Panc1 (cell line): Measurements from ENCODE around the gene MAFB. TPM values are rescaled to one million over a fixed set of nuclear protein-coding genes. Genes with fewer than 3 reads are reported as not detected.

ENCODE experiments used
- ATAC-seq: fragments of 200-7000 bp; cut with Tn5 transposase; 2 replicates; pipeline ENCODE4 v1.9.1; 2020; ENCODE audit warnings: mild to moderate bottlenecking, moderate library complexity
- BruUV-seq: library from RNA; stranded (reverse); fragments of 400-500 nt; replicated peaks from 2 replicates; lab custom pipeline; 2021; lab: Mats Ljungman, UMichigan
- CTCF ChIA-PET: fragments of 300-600 bp; sonication (Branson Sonifier 250); formaldehyde crosslinking; loops from one replicate; lab custom pipeline; 2022; ENCODE audit warnings: antibody characterized with exemption; lab: Charles Lee
- POLR2A ChIA-PET: fragments of 300-600 bp; sonication (Branson Sonifier 250); formaldehyde crosslinking; loops from one replicate; lab custom pipeline; 2022; ENCODE audit warnings: antibody characterized with exemption; lab: Charles Lee
- DNase-seq: peaks from one replicate; pipeline ENCODE4 v3.0.0-alpha.2; 2010; ENCODE audit warnings: low read depth, low spot score
- H3K27ac ChIP-seq: 2 replicates; pipeline ENCODE4 v1.5.1; 2011; ENCODE audit warnings: mild to moderate bottlenecking, low read length, inconsistent platforms
- H3K27me3 ChIP-seq: fragments of 200-500 bp; sonication (Bioruptor generic); 2 replicates; pipeline ENCODE4 v1.6.0; 2014; ENCODE audit warnings: low read length, inconsistent platforms; ENCODE audit not compliant: control insufficient read depth, insufficient read depth
- H3K36me3 ChIP-seq: fragments of 200-500 bp; sonication (Bioruptor generic); 2 replicates; pipeline ENCODE4 v1.5.1; 2014; ENCODE audit warnings: inconsistent platforms, mild to moderate bottlenecking, low read length, moderate library complexity; ENCODE audit not compliant: control insufficient read depth, insufficient read depth
- H3K4me1 ChIP-seq: 2 replicates; pipeline ENCODE4 v1.5.1; 2011; ENCODE audit warnings: inconsistent platforms, mild to moderate bottlenecking, low read length, moderate library complexity; ENCODE audit not compliant: control insufficient read depth, insufficient read depth
- H3K4me3 ChIP-seq, 2 experiments: 2 replicates each; pipeline ENCODE4 v1.5.1; 2011 to 2012; ENCODE audit warnings: low read depth in 2 of 2, low read length in 2 of 2, mild to moderate bottlenecking in 2 of 2, inconsistent platforms in 1 of 2, moderate library complexity in 1 of 2
- H3K9me3 ChIP-seq: fragments of 200-500 bp; sonication (Bioruptor generic); 2 replicates; pipeline ENCODE4 v1.5.1; 2014; ENCODE audit warnings: low read depth, mild to moderate bottlenecking, inconsistent platforms, low read length, moderate library complexity; ENCODE audit not compliant: control insufficient read depth, insufficient read depth
- POLR2AphosphoS5 ChIP-seq: IDR thresholded peaks from 2 replicates; pipeline ENCODE4 v1.6.1; 2012; ENCODE audit warnings: mild to moderate bottlenecking, low read depth, low read length, moderate library complexity
- SIN3A ChIP-seq: IDR thresholded peaks from 2 replicates; pipeline ENCODE4 v1.6.1; 2012; ENCODE audit warnings: low read depth, mild to moderate bottlenecking, low read length, moderate library complexity, borderline replicate concordance; ENCODE audit not compliant: insufficient read depth
- TCF7L2 ChIP-seq: IDR thresholded peaks from 2 replicates; pipeline ENCODE4 v1.6.1; 2011; ENCODE audit warnings: mild to moderate bottlenecking, low read depth, low read length, inconsistent platforms
- in situ Hi-C: cut with HindIII; loops from 2 replicates; pipeline ENCODE4 v1.10.0; 2016; ENCODE audit warnings: low sequenced_read_pairs, low pct_unique_long_range_greater_than_20kb
- intact Hi-C: fragments of 100-400 bp; cut with micrococcal nuclease; formaldehyde crosslinking; loops from one replicate; pipeline ENCODE4 v1.10.0; 2022; ENCODE audit not compliant: unreplicated experiment
- total RNA-seq: library from RNA; stranded (reverse); gene quantifications from one replicate; pipeline ENCODE4 v1.2.1, GENCODE V29; 2021; ENCODE audit not compliant: unreplicated experiment
- TF ChIP-seq, protein P1 (sequence below): fragments of 450-650 bp; IDR thresholded peaks from 2 replicates; pipeline ENCODE4 v1.5.1; 2017; ENCODE audit warnings: mild to moderate bottlenecking
- TF ChIP-seq, protein P2 (sequence below), 2 experiments: IDR thresholded peaks; 2 replicates each; pipeline ENCODE4 v1.6.1; 2011 to 2012; ENCODE audit warnings: low read depth in 2 of 2, control low read depth in 1 of 2, low read length in 1 of 2, mild to moderate bottlenecking in 1 of 2, moderate library complexity in 1 of 2; ENCODE audit not compliant: insufficient read depth in 1 of 2

MAFB gene
- total RNA-seq, 1 experiment from 2014 or later: 0.28 TPM

- ATAC-seq (no peak), DNase-seq (no peak)
- Histone ChIP-seq H3K9me3 (no peaks in the 10 kb centered on the region), H3K27me3 (no peaks in the 10 kb centered on the region), H3K4me1 (no peaks in the 10 kb centered on the region), H3K27ac (no peak overlapping the region), H3K4me3 (no peak overlapping the region), H3K36me3 (no peaks in the 10 kb centered on the region)
- BruUV-seq: no TSS peak
- ChIA-PET CTCF (no interaction called here), POLR2A (no interaction called here)
- TF ChIP-seq, protein P1, sequence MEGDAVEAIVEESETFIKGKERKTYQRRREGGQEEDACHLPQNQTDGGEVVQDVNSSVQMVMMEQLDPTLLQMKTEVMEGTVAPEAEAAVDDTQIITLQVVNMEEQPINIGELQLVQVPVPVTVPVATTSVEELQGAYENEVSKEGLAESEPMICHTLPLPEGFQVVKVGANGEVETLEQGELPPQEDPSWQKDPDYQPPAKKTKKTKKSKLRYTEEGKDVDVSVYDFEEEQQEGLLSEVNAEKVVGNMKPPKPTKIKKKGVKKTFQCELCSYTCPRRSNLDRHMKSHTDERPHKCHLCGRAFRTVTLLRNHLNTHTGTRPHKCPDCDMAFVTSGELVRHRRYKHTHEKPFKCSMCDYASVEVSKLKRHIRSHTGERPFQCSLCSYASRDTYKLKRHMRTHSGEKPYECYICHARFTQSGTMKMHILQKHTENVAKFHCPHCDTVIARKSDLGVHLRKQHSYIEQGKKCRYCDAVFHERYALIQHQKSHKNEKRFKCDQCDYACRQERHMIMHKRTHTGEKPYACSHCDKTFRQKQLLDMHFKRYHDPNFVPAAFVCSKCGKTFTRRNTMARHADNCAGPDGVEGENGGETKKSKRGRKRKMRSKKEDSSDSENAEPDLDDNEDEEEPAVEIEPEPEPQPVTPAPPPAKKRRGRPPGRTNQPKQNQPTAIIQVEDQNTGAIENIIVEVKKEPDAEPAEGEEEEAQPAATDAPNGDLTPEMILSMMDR: no peak
- TF ChIP-seq, protein P2, sequence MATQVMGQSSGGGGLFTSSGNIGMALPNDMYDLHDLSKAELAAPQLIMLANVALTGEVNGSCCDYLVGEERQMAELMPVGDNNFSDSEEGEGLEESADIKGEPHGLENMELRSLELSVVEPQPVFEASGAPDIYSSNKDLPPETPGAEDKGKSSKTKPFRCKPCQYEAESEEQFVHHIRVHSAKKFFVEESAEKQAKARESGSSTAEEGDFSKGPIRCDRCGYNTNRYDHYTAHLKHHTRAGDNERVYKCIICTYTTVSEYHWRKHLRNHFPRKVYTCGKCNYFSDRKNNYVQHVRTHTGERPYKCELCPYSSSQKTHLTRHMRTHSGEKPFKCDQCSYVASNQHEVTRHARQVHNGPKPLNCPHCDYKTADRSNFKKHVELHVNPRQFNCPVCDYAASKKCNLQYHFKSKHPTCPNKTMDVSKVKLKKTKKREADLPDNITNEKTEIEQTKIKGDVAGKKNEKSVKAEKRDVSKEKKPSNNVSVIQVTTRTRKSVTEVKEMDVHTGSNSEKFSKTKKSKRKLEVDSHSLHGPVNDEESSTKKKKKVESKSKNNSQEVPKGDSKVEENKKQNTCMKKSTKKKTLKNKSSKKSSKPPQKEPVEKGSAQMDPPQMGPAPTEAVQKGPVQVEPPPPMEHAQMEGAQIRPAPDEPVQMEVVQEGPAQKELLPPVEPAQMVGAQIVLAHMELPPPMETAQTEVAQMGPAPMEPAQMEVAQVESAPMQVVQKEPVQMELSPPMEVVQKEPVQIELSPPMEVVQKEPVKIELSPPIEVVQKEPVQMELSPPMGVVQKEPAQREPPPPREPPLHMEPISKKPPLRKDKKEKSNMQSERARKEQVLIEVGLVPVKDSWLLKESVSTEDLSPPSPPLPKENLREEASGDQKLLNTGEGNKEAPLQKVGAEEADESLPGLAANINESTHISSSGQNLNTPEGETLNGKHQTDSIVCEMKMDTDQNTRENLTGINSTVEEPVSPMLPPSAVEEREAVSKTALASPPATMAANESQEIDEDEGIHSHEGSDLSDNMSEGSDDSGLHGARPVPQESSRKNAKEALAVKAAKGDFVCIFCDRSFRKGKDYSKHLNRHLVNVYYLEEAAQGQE (IDR thresholded peaks at IDR 0.05; ENCODE audit: insufficient read depth in 1 of 2, low read depth in 2 of 2, low read length in 1 of 2): no peak
- TF ChIP-seq POLR2AphosphoS5 (no peak), TCF7L2 (no peak), SIN3A (no peak)
- in situ Hi-C loops: no loop called here
- intact Hi-C loops: no loop called here
Measured at GRCh38 chr20:40657526-40657925, 31.5 kb downstream of the MAFB start.

GRCh38 chr20:40655451-40655850 lies 33.6 kb downstream of the MAFB start:
- POLR2A ChIA-PET: no interaction called here
- BruUV-seq: no TSS peak
- ATAC-seq: no peak
- CTCF ChIA-PET: no interaction called here
- Histone ChIP-seq H3K27me3 (no peaks in the 10 kb centered on the region; the same call in 1 of the 2 replicates), H3K36me3 (no peaks in the 10 kb centered on the region), H3K4me3 (no peak overlapping the region), H3K4me1 (no peaks in the 10 kb centered on the region), H3K9me3 (no peaks in the 10 kb centered on the region), H3K27ac (no peak overlapping the region)
- no peak for DNase-seq
- in situ Hi-C loops: no loop called here
- intact Hi-C loops: no loop called here
- TF ChIP-seq POLR2AphosphoS5 (no peak), TCF7L2 (no peak), SIN3A (no peak)
- TF ChIP-seq, protein P1: no peak
- TF ChIP-seq, protein P2 (IDR thresholded peaks at IDR 0.05; ENCODE audit: insufficient read depth in 1 of 2, low read depth in 2 of 2, low read length in 1 of 2): no peak
